IMR-90 (cell line): ENCODE data around the gene CCDC18.
"Not testable (repeated sequence)": the region's sequence is repeated elsewhere in the genome, so short reads cannot be mapped to it uniquely, and the experiment has no call there.

Experiments used
- BHLHE40 ChIP-seq: fragments of 150-350 bp; IDR thresholded peaks from 2 replicates; pipeline ENCODE4 v1.6.1; 2016; ENCODE audit warnings: mild to moderate bottlenecking, low read depth, low read length
- CEBPB ChIP-seq: IDR thresholded peaks from 2 replicates; pipeline ENCODE4 v1.6.1; 2012; ENCODE audit warnings: low read depth, low read length, improper control_type of control experiment
- CHD1 ChIP-seq: IDR thresholded peaks from 2 replicates; pipeline ENCODE4 v1.6.1; 2012; ENCODE audit warnings: low read depth, low read length, improper control_type of control experiment
- CTCF ChIP-seq: conservative IDR thresholded peaks from 2 replicates; pipeline ENCODE4 v1.5.1; 2012; ENCODE audit warnings: mild to moderate bottlenecking, low read depth, low read length, improper control_type of control experiment
- FOS ChIP-seq: fragments of 150-350 bp; IDR thresholded peaks from 2 replicates; pipeline ENCODE4 v1.6.1; 2016; ENCODE audit warnings: low read depth, low read length
- MAZ ChIP-seq: IDR thresholded peaks from 2 replicates; pipeline ENCODE4 v1.6.1; 2012; ENCODE audit warnings: low read depth, mild to moderate bottlenecking, low read length, improper control_type of control experiment, moderate library complexity, borderline replicate concordance
- MXI1 ChIP-seq: IDR thresholded peaks from 2 replicates; pipeline ENCODE4 v1.6.1; 2012; ENCODE audit warnings: low read depth, mild to moderate bottlenecking, low read length, moderate library complexity, borderline replicate concordance
- NFE2L2 ChIP-seq: fragments of 150-350 bp; IDR thresholded peaks from 2 replicates; pipeline ENCODE4 v1.6.1; 2016; ENCODE audit warnings: low read depth, mild to moderate bottlenecking, low read length
- POLR2A ChIP-seq: IDR thresholded peaks from 2 replicates; pipeline ENCODE4 v1.6.1; 2012; ENCODE audit warnings: mild to moderate bottlenecking, low read depth, low read length
- RAD21 ChIP-seq: IDR thresholded peaks from 2 replicates; pipeline ENCODE4 v1.6.1; 2012; ENCODE audit warnings: low read length, improper control_type of control experiment
- RCOR1 ChIP-seq: IDR thresholded peaks from 2 replicates; pipeline ENCODE4 v1.6.1; 2012; ENCODE audit warnings: mild to moderate bottlenecking, low read length, improper control_type of control experiment; ENCODE audit not compliant: insufficient replicate concordance
- RFX5 ChIP-seq: IDR thresholded peaks from 2 replicates; pipeline ENCODE4 v1.8.0; 2012; ENCODE audit warnings: low read depth, mild to moderate bottlenecking, low read length, moderate library complexity
- SMC3 ChIP-seq: fragments of 150-350 bp; IDR thresholded peaks from 2 replicates; pipeline ENCODE4 v1.6.1; 2016; ENCODE audit warnings: low read depth, mild to moderate bottlenecking, antibody characterized with exemption, low read length, moderate library complexity

- TF ChIP-seq RCOR1, CTCF, POLR2A, SMC3, CEBPB, FOS, RFX5, CHD1, MXI1, NFE2L2, RAD21, MAZ, BHLHE40: not testable (repeated sequence)
Observed at GRCh38 chr1:93243233-93243632, 62.7 kb downstream of the CCDC18 start.
